Measurements from ENCODE around the gene CCDC148.

DNA sequence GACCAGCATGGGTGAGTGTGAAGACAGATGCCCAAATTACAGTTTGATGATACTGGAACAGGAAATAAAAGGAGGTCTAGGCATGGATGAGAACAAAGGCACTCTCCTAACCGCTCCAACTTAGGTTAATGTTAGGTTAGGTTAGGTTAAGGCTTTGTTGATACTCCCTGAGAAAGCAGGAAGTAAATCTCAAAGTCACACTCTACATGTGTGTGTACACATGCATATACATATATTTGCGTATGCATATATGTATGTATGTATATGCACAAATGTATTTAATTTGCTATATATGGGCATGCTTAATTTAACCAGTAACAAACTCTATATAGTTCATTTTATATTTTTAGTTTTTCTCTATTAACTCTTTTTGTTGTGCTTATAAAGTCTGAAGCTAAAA, 215.6 kb downstream of the CCDC148 start:
- no peak for TF ChIP-seq SMC3 (IDR thresholded peaks at IDR 0.05)
- no peak for TF ChIP-seq EP300 (IDR thresholded peaks at IDR 0.05)
- TF ChIP-seq, protein P1, sequence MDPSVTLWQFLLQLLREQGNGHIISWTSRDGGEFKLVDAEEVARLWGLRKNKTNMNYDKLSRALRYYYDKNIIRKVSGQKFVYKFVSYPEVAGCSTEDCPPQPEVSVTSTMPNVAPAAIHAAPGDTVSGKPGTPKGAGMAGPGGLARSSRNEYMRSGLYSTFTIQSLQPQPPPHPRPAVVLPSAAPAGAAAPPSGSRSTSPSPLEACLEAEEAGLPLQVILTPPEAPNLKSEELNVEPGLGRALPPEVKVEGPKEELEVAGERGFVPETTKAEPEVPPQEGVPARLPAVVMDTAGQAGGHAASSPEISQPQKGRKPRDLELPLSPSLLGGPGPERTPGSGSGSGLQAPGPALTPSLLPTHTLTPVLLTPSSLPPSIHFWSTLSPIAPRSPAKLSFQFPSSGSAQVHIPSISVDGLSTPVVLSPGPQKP (IDR thresholded peaks at IDR 0.05; ENCODE audit: low read depth, low read length), result no peak
- TF ChIP-seq, protein P2, sequence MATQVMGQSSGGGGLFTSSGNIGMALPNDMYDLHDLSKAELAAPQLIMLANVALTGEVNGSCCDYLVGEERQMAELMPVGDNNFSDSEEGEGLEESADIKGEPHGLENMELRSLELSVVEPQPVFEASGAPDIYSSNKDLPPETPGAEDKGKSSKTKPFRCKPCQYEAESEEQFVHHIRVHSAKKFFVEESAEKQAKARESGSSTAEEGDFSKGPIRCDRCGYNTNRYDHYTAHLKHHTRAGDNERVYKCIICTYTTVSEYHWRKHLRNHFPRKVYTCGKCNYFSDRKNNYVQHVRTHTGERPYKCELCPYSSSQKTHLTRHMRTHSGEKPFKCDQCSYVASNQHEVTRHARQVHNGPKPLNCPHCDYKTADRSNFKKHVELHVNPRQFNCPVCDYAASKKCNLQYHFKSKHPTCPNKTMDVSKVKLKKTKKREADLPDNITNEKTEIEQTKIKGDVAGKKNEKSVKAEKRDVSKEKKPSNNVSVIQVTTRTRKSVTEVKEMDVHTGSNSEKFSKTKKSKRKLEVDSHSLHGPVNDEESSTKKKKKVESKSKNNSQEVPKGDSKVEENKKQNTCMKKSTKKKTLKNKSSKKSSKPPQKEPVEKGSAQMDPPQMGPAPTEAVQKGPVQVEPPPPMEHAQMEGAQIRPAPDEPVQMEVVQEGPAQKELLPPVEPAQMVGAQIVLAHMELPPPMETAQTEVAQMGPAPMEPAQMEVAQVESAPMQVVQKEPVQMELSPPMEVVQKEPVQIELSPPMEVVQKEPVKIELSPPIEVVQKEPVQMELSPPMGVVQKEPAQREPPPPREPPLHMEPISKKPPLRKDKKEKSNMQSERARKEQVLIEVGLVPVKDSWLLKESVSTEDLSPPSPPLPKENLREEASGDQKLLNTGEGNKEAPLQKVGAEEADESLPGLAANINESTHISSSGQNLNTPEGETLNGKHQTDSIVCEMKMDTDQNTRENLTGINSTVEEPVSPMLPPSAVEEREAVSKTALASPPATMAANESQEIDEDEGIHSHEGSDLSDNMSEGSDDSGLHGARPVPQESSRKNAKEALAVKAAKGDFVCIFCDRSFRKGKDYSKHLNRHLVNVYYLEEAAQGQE (IDR thresholded peaks at IDR 0.05), result no peak
- TF ChIP-seq, protein P3, sequence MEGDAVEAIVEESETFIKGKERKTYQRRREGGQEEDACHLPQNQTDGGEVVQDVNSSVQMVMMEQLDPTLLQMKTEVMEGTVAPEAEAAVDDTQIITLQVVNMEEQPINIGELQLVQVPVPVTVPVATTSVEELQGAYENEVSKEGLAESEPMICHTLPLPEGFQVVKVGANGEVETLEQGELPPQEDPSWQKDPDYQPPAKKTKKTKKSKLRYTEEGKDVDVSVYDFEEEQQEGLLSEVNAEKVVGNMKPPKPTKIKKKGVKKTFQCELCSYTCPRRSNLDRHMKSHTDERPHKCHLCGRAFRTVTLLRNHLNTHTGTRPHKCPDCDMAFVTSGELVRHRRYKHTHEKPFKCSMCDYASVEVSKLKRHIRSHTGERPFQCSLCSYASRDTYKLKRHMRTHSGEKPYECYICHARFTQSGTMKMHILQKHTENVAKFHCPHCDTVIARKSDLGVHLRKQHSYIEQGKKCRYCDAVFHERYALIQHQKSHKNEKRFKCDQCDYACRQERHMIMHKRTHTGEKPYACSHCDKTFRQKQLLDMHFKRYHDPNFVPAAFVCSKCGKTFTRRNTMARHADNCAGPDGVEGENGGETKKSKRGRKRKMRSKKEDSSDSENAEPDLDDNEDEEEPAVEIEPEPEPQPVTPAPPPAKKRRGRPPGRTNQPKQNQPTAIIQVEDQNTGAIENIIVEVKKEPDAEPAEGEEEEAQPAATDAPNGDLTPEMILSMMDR (IDR thresholded peaks at IDR 0.05), result no peak
- no peak for TF ChIP-seq HMGXB4 (CRISPR knock-in tag; IDR thresholded peaks at IDR 0.05; ENCODE audit: borderline replicate concordance)
- no peak for TF ChIP-seq PHF8 (IDR thresholded peaks at IDR 0.05; ENCODE audit: borderline replicate concordance, low read depth)
- no peak for TF ChIP-seq POLR2A (IDR thresholded peaks at IDR 0.05; ENCODE audit: low read length)
- no peak for TF ChIP-seq MAZ (IDR thresholded peaks at IDR 0.05; ENCODE audit: borderline replicate concordance, low read depth, low read length)
- no peak for TF ChIP-seq MAX (IDR thresholded peaks at IDR 0.05)
- no peak for TF ChIP-seq JUNB (IDR thresholded peaks at IDR 0.05)
- TF ChIP-seq POLR2AphosphoS2 (conservative IDR thresholded peaks at IDR 0.05; ENCODE audit: low read length), result no peak
- no peak for TF ChIP-seq FOSL2 (IDR thresholded peaks at IDR 0.05)
- no peak for TF ChIP-seq FOSL2 (CRISPR knock-in tag; IDR thresholded peaks at IDR 0.05)
- TF ChIP-seq EHMT2 (IDR thresholded peaks at IDR 0.05; ENCODE audit: low read depth), result no peak
